ENCODE measurements around the gene AFG3L2.
"Not testable (repeated sequence)": the region's sequence is repeated elsewhere in the genome, so short reads cannot be mapped to it uniquely, and the experiment has no call there.

Gene AFG3L2

DNA sequence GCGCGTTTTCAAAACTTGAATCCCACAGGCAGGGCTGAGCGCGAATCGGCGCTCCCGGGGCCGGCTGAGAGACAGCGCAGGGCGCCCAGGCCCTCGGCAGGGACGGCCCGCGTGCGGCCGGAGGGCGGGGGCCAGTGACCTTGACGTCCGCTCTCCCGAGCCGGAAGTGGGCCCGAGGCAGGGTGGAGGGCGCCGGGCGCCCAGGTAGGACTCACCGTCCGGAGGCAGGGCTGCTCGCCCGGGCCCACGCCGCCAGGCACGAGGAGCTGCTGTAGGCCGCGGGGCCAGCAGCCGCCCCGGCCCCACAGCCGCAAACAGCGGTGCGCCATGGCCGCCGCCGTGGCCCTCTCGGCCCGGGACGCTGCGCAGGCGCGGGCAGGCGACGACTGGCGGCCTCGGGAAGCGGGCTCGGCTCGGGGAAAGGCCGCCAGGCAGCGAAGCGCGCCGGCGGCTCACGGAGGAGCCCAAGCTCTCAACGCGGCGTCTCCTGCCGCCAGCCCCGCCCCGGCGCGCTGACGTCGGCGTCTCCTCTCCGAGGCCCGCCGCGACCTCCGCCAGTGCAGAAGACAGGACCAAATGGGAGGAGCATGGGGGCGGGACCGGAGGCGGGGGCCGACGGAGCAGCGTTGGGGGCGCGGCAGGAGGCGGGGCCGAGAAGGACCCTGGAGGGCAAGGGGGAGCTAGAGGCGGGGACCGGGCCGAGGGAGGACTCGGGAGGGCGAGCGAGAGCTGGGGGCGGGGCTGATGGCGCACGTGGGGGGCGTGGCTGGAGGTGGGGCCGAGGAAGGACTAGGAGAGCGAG, at the start of gene AFG3L2:
Gene AFG3L2, minus strand, starts transcription at position 474 of the 802 bp plus-strand sequence. Its CDS starts 145 bp downstream, at position 329.
- DNase-seq (ENCODE audit: low read depth): peak; percentile 100

DNA sequence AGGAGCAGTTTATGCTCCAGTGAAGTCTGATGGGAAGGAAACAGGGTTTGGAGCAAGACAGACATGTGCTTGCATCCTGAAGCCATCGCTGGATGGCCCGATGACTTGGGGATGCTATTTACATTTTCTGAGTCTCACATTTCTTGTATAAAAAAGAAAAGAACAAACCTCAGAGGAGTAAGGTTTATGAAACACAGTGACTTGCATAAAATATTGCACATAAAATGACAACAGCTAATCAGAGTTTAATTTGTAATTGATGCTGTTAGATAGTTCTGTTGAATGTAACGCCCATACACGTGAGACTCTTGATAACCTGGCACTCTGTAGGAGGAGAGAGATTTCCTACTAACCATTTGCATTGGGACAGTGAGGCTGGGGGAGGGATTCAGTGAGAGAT, 47.2 kb upstream of the AFG3L2 start:
- DNase-seq (ENCODE audit: low read depth): no peak

DNA sequence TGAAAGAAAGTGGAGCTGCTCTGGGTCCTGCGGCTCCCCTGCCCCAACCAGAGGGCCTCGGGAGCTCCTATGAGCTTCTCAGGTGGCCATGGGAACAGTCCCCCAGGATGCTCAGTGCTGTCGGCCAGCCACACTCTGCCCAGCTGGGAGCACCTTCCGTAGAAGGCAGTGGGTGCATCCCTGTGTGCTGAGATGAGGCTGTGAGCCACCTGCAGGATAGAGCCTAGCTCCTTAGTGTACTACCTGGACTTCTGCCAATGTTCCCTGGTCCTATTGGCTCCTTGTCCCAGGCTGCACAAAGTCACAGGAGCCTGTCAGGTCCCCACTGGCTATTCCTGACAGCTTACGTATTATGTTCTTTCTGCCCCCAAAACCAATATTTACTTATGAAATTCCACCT, 46.8 kb upstream of the AFG3L2 start:
- DNase-seq (ENCODE audit: low read depth): no peak

DNA sequence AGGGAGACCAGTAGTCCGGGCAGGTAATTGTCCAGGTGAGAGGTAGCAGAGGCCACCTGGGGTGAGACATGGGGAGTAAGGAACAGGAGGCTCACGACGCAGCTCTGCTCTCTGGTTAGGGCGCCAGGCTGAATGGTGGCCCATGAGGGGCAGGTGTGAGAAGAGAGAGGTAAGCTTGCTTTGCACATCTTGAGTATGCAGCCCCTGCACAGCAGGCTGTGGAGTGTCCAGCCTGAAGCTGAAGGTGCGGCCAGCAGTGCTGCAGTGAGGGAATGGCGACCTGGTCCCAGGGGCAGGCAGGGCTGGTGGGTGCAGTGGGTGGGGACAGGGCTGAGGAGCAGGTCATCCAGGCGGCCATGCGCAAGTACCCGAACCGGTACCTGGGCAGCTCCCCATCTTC, 46.4 kb upstream of the AFG3L2 start:
- no peak for DNase-seq (ENCODE audit: low read depth)

DNA sequence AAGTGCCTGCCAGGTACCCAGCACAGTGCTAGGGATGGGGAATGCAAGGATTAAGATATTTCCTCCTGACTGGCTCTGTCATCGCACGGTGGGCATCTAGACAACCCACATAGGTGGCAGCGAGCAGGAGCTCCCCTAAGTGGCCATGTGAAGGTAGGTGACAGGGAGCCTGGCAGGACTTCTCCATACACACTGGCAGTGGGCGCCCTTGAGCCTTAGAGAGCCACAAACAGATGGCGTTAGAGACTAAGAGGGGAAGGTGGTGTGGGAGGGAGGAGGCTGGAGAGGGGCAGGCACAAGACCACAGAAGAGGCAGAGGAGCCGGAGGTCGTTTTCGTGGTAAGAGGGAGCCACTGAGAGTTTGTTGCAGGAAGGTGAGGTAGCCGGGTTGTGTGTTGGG, 45.9 kb upstream of the AFG3L2 start:
- no peak for DNase-seq (ENCODE audit: low read depth)

DNA sequence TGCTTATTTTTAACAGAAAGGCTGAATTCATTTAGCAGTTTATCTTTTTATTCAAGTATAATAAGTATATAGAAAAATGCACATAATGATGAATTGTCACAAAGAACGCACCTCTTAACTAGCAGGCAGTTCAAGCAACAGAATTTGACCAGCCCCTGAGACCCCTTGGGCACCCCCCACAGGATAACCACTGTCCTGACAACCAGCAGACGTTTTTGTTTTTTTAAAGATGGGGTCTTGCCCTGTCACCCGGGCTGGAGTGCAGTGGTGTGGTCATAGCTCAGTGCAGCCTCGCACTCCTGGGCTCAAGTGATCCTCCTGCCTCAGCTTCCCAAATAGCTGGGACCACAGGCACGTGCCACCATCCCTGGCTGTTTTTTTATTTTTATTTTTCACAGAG, 44.7 kb upstream of the AFG3L2 start:
- no peak for DNase-seq (ENCODE audit: low read depth)

DNA sequence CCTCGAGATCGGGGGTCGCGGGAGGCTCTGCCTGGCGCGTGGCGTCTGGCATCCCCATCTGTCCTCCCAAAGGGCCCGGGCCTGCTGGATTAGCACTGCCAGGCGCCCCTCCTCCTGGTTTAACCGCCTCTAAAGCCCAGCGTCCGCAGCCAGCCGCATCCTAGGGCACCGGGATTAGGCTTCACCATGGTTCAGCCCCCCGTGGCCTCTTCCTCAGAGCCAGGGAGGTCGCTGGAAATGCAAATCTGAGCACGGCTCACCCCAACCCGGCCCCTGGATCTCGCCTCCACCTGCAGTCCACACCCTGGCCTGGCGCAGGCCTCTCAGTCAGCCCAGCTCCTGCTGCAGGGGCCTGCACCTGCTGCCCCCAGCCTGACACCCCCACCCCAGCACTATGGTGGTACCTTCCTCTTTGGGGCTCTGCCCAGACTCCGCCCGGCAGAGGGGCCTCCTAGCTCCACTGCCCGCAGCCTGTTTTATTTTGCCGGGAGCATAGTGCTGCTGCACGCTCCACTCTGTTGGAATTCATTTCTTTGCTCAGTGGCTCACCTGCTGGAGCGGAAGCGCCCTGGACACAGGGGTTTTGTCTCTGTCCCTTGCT, 43.9 kb upstream of the AFG3L2 start:
- no peak for DNase-seq (ENCODE audit: low read depth)

DNA sequence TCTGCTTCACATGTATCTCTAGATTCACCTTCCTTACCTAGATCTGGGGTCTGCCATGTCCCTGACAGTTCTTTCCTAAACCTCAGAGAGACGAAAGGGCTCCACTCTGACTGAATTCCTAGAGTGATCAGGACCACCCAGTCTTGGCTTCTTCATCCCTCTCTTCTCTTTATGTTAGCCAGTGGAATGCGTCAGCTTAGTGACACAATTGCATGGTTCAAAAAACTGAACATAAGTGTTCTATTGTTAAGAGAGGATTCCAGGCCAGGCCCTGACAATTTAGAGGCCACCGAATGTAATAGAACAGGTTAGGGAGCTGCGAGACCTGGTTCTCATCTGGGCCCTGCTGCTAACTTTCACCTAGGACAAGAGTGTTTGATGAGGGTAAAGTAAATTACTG, 40.7 kb upstream of the AFG3L2 start:
- no peak for DNase-seq (ENCODE audit: low read depth)

DNA sequence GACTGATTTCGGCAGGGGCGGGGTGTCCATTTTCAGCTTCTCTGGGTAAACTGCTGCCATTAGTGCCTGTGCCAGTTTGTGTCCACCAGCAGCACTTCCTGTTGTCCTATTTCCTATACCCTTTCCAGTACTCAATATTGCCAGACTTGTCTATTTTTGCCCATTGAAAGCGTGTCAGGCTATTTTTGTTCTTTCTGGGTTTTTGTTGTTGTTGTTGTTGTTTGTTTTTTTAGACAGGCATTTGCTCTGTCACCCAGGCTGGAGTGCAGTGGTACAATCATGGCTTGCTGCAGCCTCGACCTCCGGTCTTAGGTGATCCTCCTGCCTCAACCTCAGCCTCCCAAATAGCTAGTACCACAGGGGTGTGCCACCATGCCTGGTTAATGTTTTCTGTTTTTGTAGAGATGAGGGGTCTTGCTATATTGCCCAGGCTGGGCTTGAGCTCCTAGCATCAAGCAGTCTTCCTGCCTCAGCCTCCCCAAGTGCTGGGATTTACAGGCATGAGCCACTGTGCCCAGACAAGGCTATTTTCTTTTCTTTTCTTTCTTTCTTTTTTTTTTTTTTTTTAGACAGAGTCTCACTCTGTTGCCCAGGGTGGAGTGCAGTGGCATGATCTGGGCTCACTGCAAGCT, 39.2 kb upstream of the AFG3L2 start:
- DNase-seq (ENCODE audit: low read depth): no peak

DNA sequence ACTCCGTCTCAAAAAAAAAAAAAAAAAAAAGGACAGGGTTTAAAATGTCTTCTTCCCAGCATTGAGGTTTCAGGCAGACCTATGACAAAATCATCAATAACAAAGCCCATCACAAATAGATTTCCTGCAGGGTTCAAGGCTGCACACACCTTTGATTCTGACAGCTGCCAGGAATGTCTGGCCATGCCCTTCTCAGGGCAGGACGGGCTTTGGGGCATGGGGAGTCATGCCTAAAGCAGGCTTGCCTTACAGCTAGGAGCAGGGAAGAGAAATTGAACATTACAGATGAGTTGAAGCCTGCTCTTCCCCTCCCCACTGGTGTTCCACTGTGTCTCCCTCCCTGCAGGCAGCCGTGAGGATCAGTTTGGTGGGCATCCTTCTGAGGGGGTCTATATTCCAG, 34.4 kb upstream of the AFG3L2 start:
- DNase-seq (ENCODE audit: low read depth): no peak

DNA sequence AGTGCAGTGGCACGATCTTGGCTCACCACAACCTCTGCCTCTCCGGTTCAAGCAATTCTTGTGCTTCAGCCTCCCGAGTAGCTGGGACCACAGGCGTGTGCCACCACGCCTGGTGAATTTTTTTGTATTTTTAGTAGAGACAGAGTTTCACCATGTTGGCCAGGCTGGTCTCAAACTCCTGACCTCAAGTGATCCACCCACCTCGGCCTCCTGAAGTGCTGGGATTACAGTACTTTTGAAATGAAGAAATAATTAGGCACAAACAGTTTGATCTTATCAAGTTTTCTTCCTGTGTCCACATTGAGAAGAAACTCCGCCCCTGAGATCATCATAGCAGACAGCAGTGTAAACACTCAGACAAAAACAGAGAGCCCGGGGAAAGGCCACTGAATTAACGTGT, 33.7 kb upstream of the AFG3L2 start:
- DNase-seq (ENCODE audit: low read depth): not testable (repeated sequence)

DNA sequence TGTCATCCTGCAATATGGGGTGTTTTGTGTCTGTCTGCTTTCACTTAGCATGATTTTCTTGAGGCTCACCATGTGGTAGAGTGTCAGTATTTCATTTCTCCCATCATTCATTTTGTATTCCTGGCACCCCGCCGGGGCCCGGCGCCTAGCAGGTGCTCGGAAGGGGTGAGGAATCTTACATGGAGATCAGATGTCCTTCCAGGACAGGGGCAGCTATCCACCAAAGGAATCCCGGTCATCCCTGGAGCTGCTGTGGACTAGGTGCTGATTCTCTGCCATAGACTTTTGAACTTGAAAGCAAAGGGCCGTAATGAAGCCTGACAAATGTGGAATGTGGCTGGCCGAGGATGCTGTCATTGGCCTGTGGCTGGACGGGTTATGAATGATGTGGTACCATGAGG, 33.1 kb upstream of the AFG3L2 start:
- DNase-seq (ENCODE audit: low read depth): no peak

DNA sequence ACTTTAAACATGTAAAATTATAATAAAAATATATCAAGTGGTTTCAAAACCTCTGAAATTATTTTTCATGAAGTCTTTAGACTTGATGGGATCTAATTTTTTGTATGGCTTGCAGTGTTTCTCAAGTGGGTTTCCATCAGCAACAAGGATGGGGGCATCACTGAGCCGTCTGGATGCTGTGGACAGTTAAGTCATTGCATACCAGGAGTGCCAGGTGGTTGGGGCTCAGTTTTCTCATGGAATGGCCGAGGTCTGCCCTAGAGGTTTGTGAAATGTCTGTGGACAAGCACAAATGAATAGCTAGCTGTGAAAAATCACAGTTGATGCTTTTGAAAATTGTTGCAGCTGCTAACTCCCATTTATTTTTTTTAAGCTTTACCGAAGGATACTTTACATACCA, 32.4 kb upstream of the AFG3L2 start:
- no peak for DNase-seq (ENCODE audit: low read depth)

DNA sequence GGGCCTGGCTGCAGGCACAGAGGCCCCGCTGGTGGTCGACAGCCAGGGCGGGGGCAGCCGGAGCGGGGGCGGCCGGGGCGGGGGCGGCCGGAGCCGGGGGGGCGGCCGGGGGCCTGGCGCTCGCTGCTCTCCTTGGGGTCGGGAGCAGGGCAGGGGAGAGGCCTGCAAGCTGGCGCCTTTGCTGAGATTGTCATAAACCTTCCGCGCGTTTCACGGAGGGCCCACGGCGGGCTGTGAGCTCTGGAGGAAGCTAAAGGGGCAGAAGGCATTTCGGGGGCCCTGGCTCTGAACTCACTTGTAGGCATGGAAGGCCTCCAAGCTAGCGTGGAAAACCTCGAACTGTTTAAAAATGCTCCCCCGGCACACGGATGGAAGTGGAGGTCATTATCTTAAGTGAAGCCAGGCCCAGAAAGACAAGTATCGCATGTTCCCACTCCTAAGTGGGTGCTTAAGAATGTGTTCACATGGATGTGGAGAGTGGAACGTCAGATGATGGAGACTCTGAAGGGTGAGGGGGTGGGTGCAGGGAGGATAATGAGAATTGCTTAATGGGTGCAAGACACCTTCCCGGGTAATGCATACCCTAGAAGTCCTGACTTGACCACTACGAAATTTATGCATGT, 31.3 kb upstream of the AFG3L2 start:
- no peak for DNase-seq (ENCODE audit: low read depth)

DNA sequence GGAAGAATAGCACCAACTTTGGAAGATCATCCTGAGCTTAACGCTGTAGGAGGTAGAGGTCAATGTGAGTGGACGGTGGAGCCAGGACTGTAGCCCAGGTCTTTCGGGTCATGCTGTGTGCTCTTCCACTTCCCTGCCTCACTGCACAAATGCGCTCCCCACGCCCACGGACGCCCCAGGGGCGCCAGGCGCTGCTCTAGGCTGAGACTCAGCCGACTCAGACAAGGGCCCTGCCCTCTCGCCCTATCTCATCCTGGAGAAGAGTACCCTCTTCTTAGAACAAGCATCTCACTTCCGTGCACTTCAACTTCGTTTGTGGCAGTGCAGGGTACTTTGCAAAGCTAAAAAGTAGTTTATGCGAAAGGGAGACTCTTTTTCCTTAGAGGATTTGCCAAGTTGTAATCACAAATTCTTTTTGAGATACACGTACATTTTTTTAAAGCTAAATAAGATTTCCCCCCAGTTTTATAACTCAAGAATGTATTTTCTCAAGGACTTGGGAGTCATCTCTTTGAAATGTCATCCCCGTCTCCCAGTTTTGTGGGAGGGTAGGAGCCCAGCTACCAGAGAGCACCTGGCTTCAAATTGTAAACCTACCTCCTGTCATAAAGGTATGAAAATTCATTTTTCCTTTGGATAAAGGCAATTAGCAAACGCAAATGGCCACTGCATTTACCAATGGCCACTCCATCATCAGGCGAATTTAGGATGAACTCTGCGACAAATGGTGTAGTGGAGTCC, 29.5 kb upstream of the AFG3L2 start:
- DNase-seq (ENCODE audit: low read depth): no peak

DNA sequence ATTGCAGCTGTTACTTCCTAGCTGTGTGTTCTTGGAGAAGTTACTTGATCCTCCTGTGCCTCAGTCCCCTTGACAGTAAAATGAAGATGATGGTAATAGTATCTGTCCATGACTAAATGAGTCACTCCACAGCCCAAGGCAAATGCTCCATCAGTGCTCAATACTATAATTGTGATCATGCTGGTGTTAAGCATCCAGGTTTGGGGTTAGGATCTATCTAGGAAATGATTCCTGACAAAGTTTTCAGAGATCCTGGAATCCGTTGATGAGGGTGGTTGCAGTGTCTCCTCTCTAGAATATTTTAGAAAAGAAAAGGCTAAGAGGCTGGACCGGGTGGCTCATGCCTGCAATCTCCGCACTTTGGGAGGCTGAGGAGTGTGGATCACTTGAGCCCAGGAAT, 28.0 kb upstream of the AFG3L2 start:
- DNase-seq (ENCODE audit: low read depth): no peak

DNA sequence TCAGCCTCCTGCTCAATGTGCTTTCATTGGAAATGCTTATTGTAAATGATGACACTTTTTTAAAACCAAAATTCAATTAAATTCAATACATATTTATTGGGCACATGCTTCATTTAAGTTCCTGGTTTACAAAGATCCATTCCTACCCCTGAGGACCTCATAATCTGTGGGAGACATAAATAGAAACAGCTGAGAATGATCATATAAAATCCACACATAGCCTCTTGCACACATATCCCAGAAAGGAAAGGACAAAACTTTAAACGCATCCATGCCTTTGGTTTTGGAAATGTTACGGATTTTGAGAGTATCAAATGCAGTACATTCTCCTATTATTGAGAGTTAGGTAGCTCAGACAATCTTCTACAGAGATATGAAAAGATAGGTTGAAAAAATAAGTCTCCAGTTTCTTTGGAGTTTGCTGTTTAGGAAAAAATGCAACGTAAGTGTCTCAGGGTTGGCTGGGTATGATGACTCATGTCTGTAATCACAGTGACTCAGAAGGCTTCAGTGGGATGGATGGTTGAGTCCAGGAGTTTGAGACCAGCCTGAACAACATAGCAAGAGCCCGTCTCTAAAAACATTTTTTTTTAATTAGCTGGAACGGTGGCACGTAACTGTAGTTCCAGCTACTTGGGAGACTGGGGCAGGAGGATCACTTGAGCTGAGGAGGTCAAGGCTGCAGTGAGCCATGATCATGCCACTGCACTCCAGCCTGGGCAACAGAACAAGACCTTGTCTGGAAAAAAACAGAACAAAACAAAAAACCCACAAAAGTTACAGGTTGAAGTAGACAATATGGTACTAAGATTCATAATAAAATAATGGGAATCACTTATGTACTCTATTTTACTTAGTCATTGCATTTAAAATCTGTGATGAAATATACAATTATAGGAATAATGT, 26.8 kb upstream of the AFG3L2 start:
- no peak for DNase-seq (ENCODE audit: low read depth)

DNA sequence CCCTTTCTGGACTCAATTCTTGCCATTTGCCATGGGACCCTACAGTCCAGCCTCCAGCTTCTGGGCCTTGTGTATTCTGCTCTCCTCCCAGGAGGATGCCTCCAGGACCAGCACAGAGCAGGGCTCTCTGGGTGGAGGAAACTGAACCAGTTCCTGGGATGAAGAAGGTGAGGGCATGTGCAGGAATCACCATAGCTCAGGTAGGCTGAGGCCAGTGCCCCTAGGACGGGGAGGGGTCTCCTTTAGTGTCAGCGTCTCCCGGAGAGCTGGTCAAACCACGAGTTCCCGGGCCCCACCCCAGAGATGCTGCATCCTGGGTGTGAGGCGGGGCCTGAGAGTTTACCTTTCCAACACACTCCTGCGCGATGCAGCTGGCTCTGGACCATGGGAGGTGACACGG, 24.9 kb upstream of the AFG3L2 start:
- DNase-seq (ENCODE audit: low read depth): no peak

DNA sequence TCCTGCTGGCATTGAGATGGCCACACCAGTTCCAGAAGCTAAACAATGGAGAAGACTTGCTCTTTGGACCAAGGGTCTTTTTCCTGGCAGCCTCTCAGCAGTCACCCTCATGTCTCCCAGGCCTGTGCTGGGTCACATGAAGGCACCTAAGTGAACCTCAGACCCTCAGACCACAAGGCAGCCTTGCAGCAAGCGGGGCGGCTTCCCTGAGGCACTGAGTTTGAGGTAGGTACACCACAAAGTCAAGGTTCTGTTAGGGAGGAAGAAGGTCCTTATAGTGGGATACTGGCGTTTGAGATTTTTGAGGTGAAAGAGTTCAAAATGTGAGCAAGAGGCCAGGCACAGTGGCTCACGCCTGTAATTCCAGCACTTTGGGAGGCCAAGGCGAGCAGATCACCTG, 22.2 kb upstream of the AFG3L2 start:
- no peak for DNase-seq (ENCODE audit: low read depth)

DNA sequence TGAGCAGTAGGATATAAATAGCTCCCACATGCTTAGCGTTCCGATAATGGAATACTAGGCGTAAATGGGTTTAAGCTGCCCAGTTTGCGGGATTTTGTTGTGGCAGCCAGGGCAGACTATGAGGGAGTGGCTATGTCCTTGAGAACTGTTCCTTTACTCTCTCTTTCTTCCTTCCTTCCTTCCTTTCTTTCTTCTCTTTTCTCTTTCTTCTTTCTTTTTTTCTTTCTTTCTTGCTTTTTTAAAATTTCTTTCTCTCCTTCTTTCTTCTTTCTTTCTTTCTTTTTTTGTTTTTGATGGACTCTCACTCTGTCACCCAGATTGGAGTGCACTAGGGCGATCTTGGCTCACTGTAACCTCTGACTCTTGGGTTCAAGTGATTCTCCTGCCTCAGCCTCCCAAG, 21.6 kb upstream of the AFG3L2 start:
- DNase-seq (ENCODE audit: low read depth): no peak

DNA sequence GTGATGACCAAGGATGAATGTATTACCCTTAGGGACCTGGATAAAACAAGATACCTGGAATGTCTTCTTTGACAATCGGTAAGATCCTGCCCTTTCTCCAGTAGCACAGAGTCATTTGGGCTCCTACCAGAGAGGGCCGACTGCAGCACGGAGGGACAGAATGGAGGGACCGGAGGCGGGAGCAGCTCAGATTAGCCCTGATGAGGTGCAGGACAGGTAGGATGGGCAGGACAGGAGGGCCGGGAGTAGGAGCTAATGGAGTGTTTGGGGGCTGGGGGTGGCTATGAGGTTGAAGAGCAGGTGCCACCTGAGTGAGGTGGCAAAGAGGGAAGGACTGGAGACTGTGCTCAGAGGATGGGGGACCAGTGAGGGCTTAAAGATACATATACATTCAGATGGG, 20.8 kb upstream of the AFG3L2 start:
- no peak for DNase-seq (ENCODE audit: low read depth)

Measured in activated gamma-delta T cell treated with anti-CD3 and anti-CD28 coated beads, Interleukin-2, amount 50 U/mL, for 16 hours (primary cell).